SK-N-MC (cell line): ENCODE measurements around the gene EPB41L4A.

Experiments used
- EZH2 ChIP-seq: fragments of 200-600 bp; sonication (generic); IDR thresholded peaks from one replicate; pipeline ENCODE4 v1.6.1; 2017; ENCODE audit warnings: antibody characterized with exemption
- POLR2AphosphoS5 ChIP-seq: IDR thresholded peaks from 2 replicates; pipeline ENCODE4 v1.6.1; 2012; ENCODE audit warnings: mild to moderate bottlenecking, low read depth, low read length, borderline replicate concordance

DNA sequence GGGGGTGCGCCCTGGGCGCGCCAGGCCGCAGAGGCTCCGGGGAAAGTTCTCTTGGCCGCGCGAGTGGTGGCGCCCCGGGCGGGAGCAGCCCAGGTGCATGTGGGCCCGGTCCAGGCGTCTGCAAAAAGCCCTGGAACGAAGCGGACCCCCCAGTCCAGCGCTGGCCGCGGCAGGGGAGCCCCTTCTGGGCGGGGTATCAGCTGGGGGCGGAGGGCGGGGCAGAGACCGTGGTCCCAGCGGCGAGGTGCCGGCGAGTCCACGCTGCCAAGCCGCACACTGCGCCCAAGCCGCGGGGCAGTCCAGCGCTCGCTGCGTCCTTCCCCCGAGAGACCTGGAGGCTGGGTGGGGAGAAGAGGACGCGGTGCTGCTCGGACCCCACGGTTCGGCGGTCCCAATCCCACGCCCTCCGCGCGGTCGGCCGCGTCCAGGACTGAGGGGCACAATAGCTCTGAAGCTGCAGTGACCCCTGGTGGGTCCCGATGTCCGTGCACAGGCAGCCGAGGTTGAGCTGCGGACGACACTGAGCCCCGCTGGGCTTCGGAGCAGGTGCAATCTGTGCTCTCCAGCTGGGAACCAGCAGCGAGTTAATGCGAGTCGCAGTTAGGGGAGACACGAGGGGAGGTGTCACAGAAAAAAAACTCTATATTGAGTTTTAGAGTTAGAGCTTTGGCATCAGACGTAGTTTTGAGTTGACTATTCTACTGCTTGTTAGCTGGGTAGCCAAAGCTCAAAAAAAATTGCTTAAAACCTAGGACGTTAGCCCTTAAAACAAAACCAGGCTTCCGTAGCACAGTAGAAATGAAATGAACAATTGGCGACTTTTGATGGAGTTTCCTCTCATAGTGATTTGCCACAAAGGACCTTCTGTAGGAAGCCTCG is 1.1 kb upstream of the EPB41L4A start:
- TF ChIP-seq EZH2 (no peak), POLR2AphosphoS5 (no peak)
